Stimulated activated naive B cell treated with anti-CD40 and anti-IgM and Interleukin-4, amounts not matched to agents 10 μg/mL and 1 μg/mL and 100 μg/mL, for 72 hours (primary cell): ENCODE results near the gene OSBPL3.
A peak's percentile ranks its signal among the peaks of the same experiment; 100 is the strongest.

Source experiments
- ATAC-seq, 2 donors: fragments of 150-1000 bp; cut with Tn5 transposase; replicated peaks; 2 replicates each; pipeline ENCODE4 v1.10.0; 2021; ENCODE audit warnings: moderate library complexity in 1 of 2
- DNase-seq: peaks from one replicate; pipeline ENCODE4 v3.0.0; 2021
- H3K27ac Mint-ChIP-seq: one replicate; pipeline ENCODE4 v1.8.0; 2022; ENCODE audit warnings: mild to moderate bottlenecking, mixed read lengths
- H3K27me3 Mint-ChIP-seq, 2 donors: one replicate each; pipeline ENCODE4 v1.8.0; 2022; ENCODE audit warnings: mixed read lengths in 2 of 2
- H3K36me3 Mint-ChIP-seq, 2 donors: one replicate each; pipeline ENCODE4 v1.8.0; 2022; ENCODE audit warnings: mixed read lengths in 2 of 2, mild to moderate bottlenecking in 1 of 2
- H3K4me1 Mint-ChIP-seq, 2 donors: one replicate each; pipeline ENCODE4 v1.8.0; 2022; ENCODE audit warnings: mixed read lengths in 2 of 2, mild to moderate bottlenecking in 1 of 2
- H3K4me3 Mint-ChIP-seq, 2 donors: one replicate each; pipeline ENCODE4 v1.8.0; 2022; ENCODE audit warnings: mild to moderate bottlenecking in 2 of 2, mixed read lengths in 2 of 2, moderate library complexity in 1 of 2
- H3K9me3 Mint-ChIP-seq, 2 donors: one replicate each; pipeline ENCODE4 v1.8.0; 2022; ENCODE audit warnings: mixed read lengths in 2 of 2, mild to moderate bottlenecking in 1 of 2

OSBPL3 gene

DNA sequence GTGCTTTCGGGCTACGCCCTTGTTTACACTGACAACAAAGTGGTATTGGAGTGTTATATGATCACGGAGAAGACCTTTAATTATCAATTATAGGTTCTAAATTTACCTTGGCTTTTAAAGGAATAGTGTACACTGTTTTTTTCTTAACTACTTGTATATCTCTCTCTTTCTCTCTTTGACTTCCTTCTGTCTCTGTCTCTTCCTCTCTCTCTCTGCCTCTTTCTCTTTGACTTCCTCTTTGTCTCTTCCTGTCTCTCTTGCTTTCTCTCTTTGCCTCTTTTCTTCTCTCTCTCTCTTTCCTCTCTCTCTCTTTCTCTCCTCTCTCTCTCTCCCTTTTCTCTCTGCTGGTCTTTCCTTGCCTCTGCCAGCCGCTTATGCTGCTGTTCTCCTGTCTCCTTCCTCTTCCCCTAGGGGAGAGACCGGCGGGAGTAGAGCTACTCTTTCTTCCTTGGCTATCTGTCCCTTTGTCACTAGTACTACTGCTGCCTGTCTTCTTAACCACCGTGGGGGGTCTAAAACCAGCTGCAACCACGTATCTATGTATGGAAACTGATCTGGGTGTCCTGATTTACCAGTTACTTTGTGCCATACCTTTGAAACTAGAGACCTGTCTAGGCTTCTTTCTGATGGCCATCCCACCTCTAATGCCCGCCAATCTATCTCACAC is 185.9 kb downstream of the OSBPL3 start:
- Mint-ChIP-seq H3K27me3 (no peaks in the 10 kb centered on the region), H3K9me3 (peaks cover 2 to 6% of the 10 kb centered on the region in 2 donors), H3K4me3 (no peak overlapping the region), H3K36me3 (peaks cover 44 to 57% of the 10 kb centered on the region in 2 donors), H3K27ac (peak overlapping the region; percentile 0), H3K4me1 (peaks cover 12 to 17% of the 10 kb centered on the region in 2 donors)
- ATAC-seq (no peak), DNase-seq (no peak)

DNA sequence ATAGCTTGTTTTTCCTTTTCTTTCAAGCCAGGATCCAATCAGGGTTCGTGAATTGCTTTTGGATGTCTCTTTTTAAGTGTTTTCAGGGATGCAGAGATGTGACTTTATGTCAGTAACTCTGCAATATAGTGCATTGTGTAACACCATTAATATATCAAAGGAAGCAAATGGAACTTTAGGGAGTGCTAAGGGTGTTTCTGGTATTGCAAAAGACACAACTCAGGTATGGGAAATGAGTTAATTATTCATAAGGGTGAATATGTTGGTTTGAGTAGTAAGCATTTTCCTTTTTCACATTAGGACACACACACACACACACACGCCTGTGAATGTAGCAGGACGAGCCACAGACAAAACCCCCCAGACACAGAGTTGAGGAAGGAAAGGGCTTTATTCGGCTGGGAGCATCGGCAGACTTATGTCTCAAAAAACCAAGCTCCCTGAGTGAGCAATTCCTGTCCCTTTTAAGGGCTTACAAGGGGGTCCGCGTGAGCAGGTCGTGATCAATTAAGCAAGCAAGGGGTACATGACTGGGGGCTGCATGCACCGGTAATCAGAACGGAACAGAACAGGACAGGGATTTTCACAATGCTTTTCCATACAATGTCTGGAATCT is 190.9 kb downstream of the OSBPL3 start:
- ATAC-seq (no peak), DNase-seq (no peak)
- Mint-ChIP-seq H3K4me1 (peaks cover 12% of the 10 kb centered on the region in 2 donors), H3K36me3 (peaks cover 23 to 25% of the 10 kb centered on the region in 2 donors), H3K27me3 (no peaks in the 10 kb centered on the region), H3K27ac (no peak overlapping the region), H3K4me3 (no peak overlapping the region), H3K9me3 (peaks cover 6 to 7% of the 10 kb centered on the region in 2 donors)

DNA sequence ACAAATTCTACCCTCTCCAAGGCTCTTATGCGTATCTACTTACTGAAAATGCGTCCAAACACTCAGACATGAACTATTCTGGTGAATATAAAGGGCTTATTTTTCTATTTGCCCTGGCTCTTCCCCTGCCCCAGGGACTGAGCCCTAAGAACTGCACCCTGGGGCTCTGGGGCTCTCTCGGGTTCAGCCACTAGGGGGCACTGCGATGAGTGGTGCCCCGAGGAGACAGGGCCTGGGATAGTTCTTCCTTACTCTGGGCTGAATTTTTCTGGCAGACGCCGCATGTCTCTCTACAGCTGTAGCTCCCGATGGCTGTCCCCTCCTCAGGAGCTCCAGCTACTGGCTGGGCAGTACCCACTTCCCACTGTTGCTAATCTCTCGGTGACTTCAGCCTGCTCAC is 191.9 kb downstream of the OSBPL3 start:
- ATAC-seq: no peak
- Mint-ChIP-seq H3K36me3 (peaks cover 32 to 33% of the 10 kb centered on the region in 2 donors), H3K4me3 (no peak overlapping the region)

DNA sequence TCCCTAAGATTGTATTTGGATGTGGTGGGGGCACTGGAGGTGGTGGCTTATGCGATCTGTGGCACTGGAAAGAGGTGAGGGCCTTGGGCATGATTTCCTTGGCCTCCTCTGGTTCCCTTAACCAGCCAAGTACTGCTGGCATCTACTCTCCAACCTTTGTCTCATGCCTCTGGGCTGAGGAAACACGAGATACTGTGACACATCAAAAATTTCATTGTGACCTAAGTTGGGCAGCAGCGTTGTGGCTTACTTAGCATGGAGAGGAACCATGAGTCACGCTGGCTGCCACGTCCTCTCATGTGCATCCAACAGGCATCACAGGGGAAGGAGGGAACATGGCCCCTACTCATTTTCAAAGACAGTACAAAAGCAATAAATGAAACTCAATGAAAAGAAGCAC is 193.0 kb downstream of the OSBPL3 start:
- peaks cover 34 to 36% of the 10 kb centered on the region in 2 donors for H3K36me3 Mint-ChIP-seq
- peak; percentile 8 for DNase-seq
- peak; percentile 58 to 90 for ATAC-seq
- H3K27ac Mint-ChIP-seq: peak overlapping the region; percentile 25
- H3K9me3 Mint-ChIP-seq: peaks cover 12 to 14% of the 10 kb centered on the region in 2 donors
- no peaks in the 10 kb centered on the region for H3K27me3 Mint-ChIP-seq
- H3K4me1 Mint-ChIP-seq: peaks cover 7 to 12% of the 10 kb centered on the region in 2 donors
- H3K4me3 Mint-ChIP-seq: no peak overlapping the region

More for the DNA sequence above, 191.9 kb downstream of the OSBPL3 start:
- Mint-ChIP-seq H3K27ac (no peak overlapping the region), H3K27me3 (no peaks in the 10 kb centered on the region), H3K4me1 (peaks cover 10 to 12% of the 10 kb centered on the region in 2 donors), H3K9me3 (peaks cover 12 to 14% of the 10 kb centered on the region in 2 donors)
- no peak for DNase-seq

DNA sequence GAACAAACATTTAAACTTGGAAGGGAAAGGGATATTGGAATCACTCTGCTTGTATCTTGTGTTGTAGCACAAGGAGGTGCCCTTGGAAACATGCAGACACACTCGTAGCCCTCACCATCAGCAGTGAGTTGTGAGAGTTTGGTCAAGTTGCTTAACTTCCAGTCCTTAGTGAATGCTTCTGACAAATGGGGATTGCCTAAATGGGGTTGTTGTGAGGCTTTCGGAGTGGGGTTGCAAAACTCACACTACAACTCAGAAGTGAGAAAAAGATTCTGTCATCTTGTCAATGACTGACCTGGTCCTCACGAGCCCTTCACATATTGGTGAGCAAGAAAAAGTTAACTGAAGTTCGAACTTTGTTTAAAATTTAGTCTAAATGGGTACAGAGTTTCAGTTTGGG is 193.7 kb downstream of the OSBPL3 start:
- H3K4me1 Mint-ChIP-seq: peaks cover 7 to 12% of the 10 kb centered on the region in 2 donors
- no peak overlapping the region for H3K4me3 Mint-ChIP-seq
- no peaks in the 10 kb centered on the region for H3K27me3 Mint-ChIP-seq
- peaks cover 12 to 14% of the 10 kb centered on the region in 2 donors for H3K9me3 Mint-ChIP-seq
- no peak for DNase-seq
- ATAC-seq: no peak
- peaks cover 30 to 32% of the 10 kb centered on the region in 2 donors for H3K36me3 Mint-ChIP-seq
- no peak overlapping the region for H3K27ac Mint-ChIP-seq

DNA sequence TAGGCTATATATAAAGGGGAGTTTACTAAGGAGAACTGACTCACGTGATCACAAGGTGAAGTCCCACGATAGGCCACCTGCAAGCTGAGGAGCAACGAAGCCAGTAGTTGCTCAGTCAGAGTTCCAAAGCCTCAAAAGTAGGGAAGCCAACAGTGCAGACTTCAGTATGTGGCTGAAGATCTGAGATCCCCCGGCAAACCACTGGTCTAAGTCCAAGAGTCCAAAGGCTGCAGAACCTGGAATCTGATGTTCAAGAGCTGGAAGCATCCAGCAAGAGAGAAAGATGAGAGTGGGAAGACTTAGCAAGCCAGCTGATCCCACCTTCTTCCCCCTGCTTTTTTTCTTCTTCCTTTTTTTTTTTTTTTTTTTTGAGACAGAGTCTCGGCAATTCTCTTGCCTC is 195.7 kb downstream of the OSBPL3 start:
- DNase-seq: no peak
- H3K27me3 Mint-ChIP-seq: no peaks in the 10 kb centered on the region
- peaks cover 10 to 12% of the 10 kb centered on the region in 2 donors for H3K9me3 Mint-ChIP-seq
- H3K4me1 Mint-ChIP-seq: peaks cover 15 to 16% of the 10 kb centered on the region in 2 donors
- H3K4me3 Mint-ChIP-seq: no peak overlapping the region
- H3K36me3 Mint-ChIP-seq: peaks cover 26 to 27% of the 10 kb centered on the region in 2 donors
- no peak for ATAC-seq
- no peak overlapping the region for H3K27ac Mint-ChIP-seq

DNA sequence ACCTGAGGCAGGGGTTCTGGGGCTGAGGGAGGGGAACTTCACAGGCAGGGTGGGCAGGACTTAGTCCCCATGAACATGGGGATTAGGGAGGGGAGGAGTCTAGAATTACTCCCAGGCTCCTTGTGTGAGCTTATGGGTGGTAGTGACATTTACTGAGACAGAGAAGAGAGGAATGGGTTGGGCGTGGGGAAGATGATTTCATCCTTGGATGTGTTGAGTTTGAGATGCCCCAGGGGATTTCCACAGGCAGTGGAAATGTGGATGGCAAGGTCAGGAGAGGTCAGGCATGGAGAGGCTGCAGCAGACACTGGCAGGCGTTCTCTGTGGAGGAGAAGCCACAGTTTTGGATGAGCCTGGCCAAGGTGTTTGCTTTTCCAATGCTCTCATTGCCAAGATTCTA is 196.3 kb downstream of the OSBPL3 start:
- H3K27me3 Mint-ChIP-seq: no peaks in the 10 kb centered on the region
- H3K4me1 Mint-ChIP-seq: peaks cover 21 to 22% of the 10 kb centered on the region in 2 donors
- no peak for ATAC-seq
- peaks cover 7 to 8% of the 10 kb centered on the region in 2 donors for H3K9me3 Mint-ChIP-seq
- no peak overlapping the region for H3K4me3 Mint-ChIP-seq
- no peak for DNase-seq
- H3K36me3 Mint-ChIP-seq: peaks cover 21 to 23% of the 10 kb centered on the region in 2 donors
- no peak overlapping the region for H3K27ac Mint-ChIP-seq

DNA sequence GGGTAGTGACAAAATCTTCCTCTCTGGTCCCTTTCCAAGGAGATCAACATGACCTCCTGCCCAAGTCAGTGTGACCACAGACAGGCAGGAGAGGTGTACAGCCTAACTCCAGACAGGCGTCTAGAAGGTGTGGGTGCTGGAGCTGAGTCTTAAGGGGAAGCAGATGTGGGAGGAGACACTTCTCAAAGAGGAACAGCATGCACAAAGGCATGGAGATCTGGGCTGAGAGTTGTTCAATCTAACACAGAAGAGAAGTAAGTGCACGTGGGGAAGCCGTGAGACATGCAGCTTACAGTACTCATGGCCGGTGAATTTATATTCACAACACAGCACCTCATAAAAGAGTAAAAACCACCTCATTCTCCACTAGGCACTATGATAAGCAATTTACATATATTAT is 198.9 kb downstream of the OSBPL3 start:
- peaks cover 20 to 21% of the 10 kb centered on the region in 2 donors for H3K4me1 Mint-ChIP-seq
- no peaks in the 10 kb centered on the region for H3K27me3 Mint-ChIP-seq
- peaks cover 7 to 8% of the 10 kb centered on the region in 2 donors for H3K9me3 Mint-ChIP-seq
- no peak overlapping the region for H3K27ac Mint-ChIP-seq
- H3K36me3 Mint-ChIP-seq: peaks cover 18 to 23% of the 10 kb centered on the region in 2 donors
- no peak for ATAC-seq
- H3K4me3 Mint-ChIP-seq: no peak overlapping the region
- DNase-seq: no peak

DNA sequence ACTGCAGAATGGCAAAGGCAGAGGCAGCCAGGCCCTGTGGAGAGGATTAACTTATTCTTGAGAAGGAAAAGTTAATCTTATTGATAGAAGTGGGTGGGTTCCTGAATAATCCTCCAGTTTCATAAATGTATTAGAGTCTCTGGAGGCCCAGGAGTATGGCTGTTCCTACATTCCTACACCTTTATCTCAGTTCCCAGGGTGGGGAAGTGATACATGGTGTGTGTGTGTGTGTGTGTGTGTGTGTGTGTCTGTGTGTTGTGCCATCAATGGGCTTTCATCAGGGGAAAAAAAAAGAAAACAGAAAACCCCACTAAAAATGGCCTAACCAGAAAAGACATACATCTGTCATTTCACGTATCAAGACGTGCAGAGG is 200.7 kb downstream of the OSBPL3 start:
- Mint-ChIP-seq H3K36me3 (peaks cover 15 to 20% of the 10 kb centered on the region in 2 donors), H3K4me1 (peaks cover 20 to 31% of the 10 kb centered on the region in 2 donors), H3K27ac (no peak overlapping the region), H3K27me3 (no peaks in the 10 kb centered on the region), H3K9me3 (peaks cover 7 to 8% of the 10 kb centered on the region in 2 donors), H3K4me3 (no peak overlapping the region)
- DNase-seq (no peak), ATAC-seq (peak; percentile 14 to 26)

DNA sequence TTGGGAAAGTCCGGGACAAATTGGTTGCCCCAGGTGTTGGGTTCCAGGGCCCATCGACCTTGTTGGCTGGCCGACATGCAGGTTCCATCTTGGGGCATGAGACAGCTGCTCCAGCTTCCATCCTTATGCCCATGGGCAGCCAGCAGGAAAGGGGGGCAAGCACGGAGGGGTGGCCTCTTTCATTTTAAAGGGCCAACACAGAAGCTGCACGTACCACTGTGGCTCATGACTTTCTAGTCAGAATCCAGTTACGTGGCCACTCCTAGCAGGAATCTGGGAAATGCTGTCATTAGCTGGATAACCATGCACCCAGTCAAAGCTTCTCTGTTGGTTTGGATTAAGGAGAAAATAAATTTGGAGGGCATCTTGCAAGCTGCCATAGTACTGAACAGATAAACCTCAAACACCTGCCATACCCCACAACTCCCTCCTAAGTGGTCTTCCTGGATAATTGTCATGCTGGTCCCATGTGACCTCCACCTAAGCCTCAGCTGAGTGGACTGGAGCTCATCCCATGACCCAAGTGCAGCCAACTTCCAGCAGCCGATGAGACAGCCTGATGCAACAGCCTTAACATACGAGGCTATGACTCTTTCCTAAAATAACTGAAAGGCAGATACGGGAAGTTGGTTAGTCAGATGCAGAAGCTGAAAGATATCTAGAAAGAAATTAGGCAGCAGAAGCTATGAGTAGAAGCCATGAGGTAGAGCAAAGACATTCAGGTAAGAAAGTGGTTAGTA is 201.3 kb downstream of the OSBPL3 start:
- Mint-ChIP-seq H3K9me3 (peaks cover 2 to 5% of the 10 kb centered on the region in 2 donors), H3K27me3 (no peaks in the 10 kb centered on the region), H3K4me3 (no peak overlapping the region), H3K4me1 (peaks cover 22 to 29% of the 10 kb centered on the region in 2 donors), H3K27ac (peak overlapping the region; percentile 21), H3K36me3 (peaks cover 10 to 15% of the 10 kb centered on the region in 2 donors)
- no peak for DNase-seq
- peak; percentile 77 to 85 for ATAC-seq

DNA sequence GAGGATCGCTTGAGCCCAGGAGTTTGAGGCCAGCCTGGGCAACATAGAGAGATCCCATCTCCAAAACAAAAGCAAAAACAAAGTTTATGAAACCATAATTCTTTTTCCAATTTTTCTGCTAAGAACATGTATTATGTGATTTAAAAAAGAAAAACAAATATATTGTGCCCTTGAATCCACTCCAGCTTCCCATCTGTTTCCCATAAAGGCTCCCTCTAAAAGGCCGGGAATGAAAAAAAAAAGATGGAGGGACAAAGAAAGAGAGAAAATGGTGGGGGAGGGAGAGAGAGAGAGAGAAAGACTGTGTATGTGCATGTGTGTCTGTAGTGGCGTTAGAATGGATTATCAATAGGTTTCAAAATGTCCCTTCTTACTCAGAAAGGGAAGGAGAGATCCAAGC is 202.2 kb downstream of the OSBPL3 start:
- ATAC-seq (no peak), DNase-seq (no peak)
- H3K4me3 Mint-ChIP-seq: no peak overlapping the region
- peak overlapping the region; percentile 77 for H3K27ac Mint-ChIP-seq
- H3K9me3 Mint-ChIP-seq: no peaks in the 10 kb centered on the region
- H3K27me3 Mint-ChIP-seq: no peaks in the 10 kb centered on the region
- peaks cover 22 to 26% of the 10 kb centered on the region in 2 donors for H3K4me1 Mint-ChIP-seq
- peaks cover 2 to 6% of the 10 kb centered on the region in 2 donors for H3K36me3 Mint-ChIP-seq

DNA sequence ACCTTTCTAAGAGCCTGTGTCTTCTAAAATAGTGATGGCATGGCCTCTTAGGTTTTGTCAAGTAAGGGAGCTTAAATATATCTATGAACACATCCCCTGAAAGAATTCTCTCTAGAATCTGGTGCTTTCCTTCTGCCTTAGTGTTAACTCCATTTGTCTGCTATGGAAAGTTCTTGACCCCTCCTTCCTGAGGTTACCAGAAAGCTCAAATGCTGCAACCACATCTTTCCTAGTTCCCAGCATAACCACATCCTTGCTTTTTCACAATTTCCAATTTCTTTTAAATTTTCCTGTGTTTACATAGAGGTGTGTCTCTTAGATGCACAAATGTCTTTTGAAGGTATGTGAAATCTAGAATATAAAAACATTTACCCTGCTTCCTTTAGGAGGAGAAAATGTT is 206.3 kb downstream of the OSBPL3 start:
- peaks cover 4 to 9% of the 10 kb centered on the region in 2 donors for H3K36me3 Mint-ChIP-seq
- ATAC-seq: no peak
- H3K27ac Mint-ChIP-seq: no peak overlapping the region
- peaks cover 7 to 26% of the 10 kb centered on the region in 2 donors for H3K4me1 Mint-ChIP-seq
- peaks cover 13 to 14% of the 10 kb centered on the region in 2 donors for H3K9me3 Mint-ChIP-seq
- H3K27me3 Mint-ChIP-seq: peaks cover 0 to 8% of the 10 kb centered on the region in 2 donors
- DNase-seq: no peak
- H3K4me3 Mint-ChIP-seq: no peak overlapping the region

DNA sequence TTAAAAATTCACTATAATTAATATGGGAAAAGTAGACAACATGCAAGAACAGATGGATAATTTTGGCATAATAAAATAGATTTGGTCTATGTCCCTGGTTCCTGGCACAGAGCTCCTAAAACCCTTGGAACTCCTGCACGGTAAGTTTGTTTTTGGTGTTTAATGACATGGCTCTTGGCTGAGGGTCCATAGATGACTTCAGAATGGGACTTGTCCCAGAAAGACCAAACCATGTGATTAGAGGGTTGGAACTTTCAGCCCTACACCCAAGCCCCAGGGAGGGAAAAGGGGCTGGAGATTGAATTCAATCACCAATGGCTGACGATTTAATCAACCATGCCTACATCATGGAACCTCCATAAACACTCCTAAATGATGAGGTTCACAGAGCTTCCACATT is 210.1 kb downstream of the OSBPL3 start:
- Mint-ChIP-seq H3K27me3 (peaks cover 11 to 20% of the 10 kb centered on the region in 2 donors), H3K27ac (no peak overlapping the region), H3K4me3 (no peak overlapping the region), H3K4me1 (peaks cover 4 to 15% of the 10 kb centered on the region in 2 donors), H3K36me3 (peaks cover 4 to 9% of the 10 kb centered on the region in 2 donors), H3K9me3 (peaks cover 13 to 14% of the 10 kb centered on the region in 2 donors)
- ATAC-seq (no peak), DNase-seq (no peak)

DNA sequence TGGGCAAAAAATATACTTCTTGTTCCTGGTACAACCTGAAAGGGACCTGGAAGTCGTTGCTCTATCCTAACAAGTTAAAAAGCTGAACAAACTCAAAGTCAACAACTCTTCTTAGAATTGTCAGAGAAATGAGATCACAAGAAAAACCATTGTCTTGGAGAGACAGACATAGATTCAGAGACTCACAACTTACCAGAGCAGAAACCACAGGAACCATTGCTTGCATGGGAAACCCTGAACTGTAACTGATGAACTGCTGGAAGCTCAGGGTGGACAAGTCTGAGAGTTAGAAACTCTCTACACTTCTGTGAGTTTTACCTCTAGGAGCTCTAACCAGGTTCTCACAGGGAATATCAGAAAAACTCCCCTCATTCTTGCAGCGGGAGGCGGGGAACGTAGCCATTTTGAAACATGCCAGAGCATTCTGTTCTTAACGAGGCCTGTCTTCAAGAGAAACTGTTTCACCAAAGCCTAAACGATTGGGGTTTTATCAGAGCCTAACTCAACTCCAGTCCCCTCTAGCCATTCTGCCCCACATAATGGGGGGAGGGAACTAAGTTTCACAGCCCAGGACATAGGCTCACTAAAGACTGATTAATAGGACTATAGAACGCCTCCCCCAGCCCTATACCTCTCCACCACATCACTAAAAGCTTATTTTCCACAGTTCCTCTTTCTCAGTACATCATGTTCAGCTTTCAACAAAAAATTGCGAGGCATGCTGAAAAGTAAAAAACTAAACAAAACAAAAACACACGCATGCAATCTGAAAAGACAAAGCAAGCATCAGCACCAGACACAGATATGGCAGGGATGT is 210.8 kb downstream of the OSBPL3 start:
- H3K27ac Mint-ChIP-seq: no peak overlapping the region
- H3K4me3 Mint-ChIP-seq: no peak overlapping the region
- peaks cover 13 to 14% of the 10 kb centered on the region in 2 donors for H3K9me3 Mint-ChIP-seq
- H3K36me3 Mint-ChIP-seq: peaks cover 4 to 9% of the 10 kb centered on the region in 2 donors
- DNase-seq: no peak
- peaks cover 11 to 20% of the 10 kb centered on the region in 2 donors for H3K27me3 Mint-ChIP-seq
- ATAC-seq: peak; percentile 58 to 72
- H3K4me1 Mint-ChIP-seq: peaks cover 4 to 10% of the 10 kb centered on the region in 2 donors
